ENCODE measurements around the gene TMEM89.

Gene TMEM89

GRCh38 chr3:48648188-48648850 lies 26.8 kb upstream of the TMEM89 start:
- Histone ChIP-seq H3K27ac (no peak overlapping the region), H3K4me3 (ENCODE audit: low read depth in 1 of 2, low read length in 1 of 2) (no peak overlapping the region), H3K9me3 (no peaks in the 10 kb centered on the region), H3K36me3 (no peaks in the 10 kb centered on the region), H3K4me1 (ENCODE audit: control insufficient read depth in 1 of 2, insufficient read depth in 1 of 2, low read depth in 1 of 2, low read length in 1 of 2) (no peaks in the 10 kb centered on the region), H3K27me3 (no peaks in the 10 kb centered on the region)
- no peak for TF ChIP-seq CTCF (IDR thresholded peaks at IDR 0.05)

GRCh38 chr3:48647714-48648113 lies 26.1 kb upstream of the TMEM89 start:
- no peaks in the 10 kb centered on the region for H3K27me3 ChIP-seq
- H3K9me3 ChIP-seq = no peaks in the 10 kb centered on the region
- no peaks in the 10 kb centered on the region for H3K4me1 ChIP-seq (ENCODE audit: control insufficient read depth in 1 of 2, insufficient read depth in 1 of 2, low read depth in 1 of 2, low read length in 1 of 2)
- H3K36me3 ChIP-seq = no peaks in the 10 kb centered on the region
- H3K4me3 ChIP-seq (ENCODE audit: low read depth in 1 of 2, low read length in 1 of 2) = no peak overlapping the region
- no peak for TF ChIP-seq CTCF (IDR thresholded peaks at IDR 0.05)
- no peak overlapping the region for H3K27ac ChIP-seq

- H3K4me3 ChIP-seq (ENCODE audit: low read depth in 1 of 2, low read length in 1 of 2) = no peak overlapping the region
- H3K4me1 ChIP-seq (ENCODE audit: control insufficient read depth in 1 of 2, insufficient read depth in 1 of 2, low read depth in 1 of 2, low read length in 1 of 2) = no peaks in the 10 kb centered on the region
- no peaks in the 10 kb centered on the region for H3K27me3 ChIP-seq
- H3K36me3 ChIP-seq = no peaks in the 10 kb centered on the region
- no peak for TF ChIP-seq CTCF (IDR thresholded peaks at IDR 0.05)
- no peaks in the 10 kb centered on the region for H3K9me3 ChIP-seq
- H3K27ac ChIP-seq = no peak overlapping the region
These were observed 23.6 kb upstream of the TMEM89 start for GRCh38 chr3:48644898-48645760.

GRCh38 chr3:48642605-48643004 lies 21.0 kb upstream of the TMEM89 start:
- TF ChIP-seq CTCF (IDR thresholded peaks at IDR 0.05) = no peak
- Histone ChIP-seq H3K4me3 (ENCODE audit: low read depth in 1 of 2, low read length in 1 of 2) (no peak overlapping the region), H3K27me3 (no peaks in the 10 kb centered on the region), H3K9me3 (no peaks in the 10 kb centered on the region), H3K4me1 (ENCODE audit: control insufficient read depth in 1 of 2, insufficient read depth in 1 of 2, low read depth in 1 of 2, low read length in 1 of 2) (no peaks in the 10 kb centered on the region), H3K36me3 (no peaks in the 10 kb centered on the region), H3K27ac (no peak overlapping the region)

GRCh38 chr3:48641396-48641795 lies 19.8 kb upstream of the TMEM89 start:
- TF ChIP-seq CTCF (IDR thresholded peaks at IDR 0.05) = no peak
- Histone ChIP-seq H3K27ac (no peak overlapping the region), H3K36me3 (no peaks in the 10 kb centered on the region), H3K9me3 (no peaks in the 10 kb centered on the region), H3K4me3 (ENCODE audit: low read depth in 1 of 2, low read length in 1 of 2) (no peak overlapping the region), H3K27me3 (no peaks in the 10 kb centered on the region), H3K4me1 (ENCODE audit: control insufficient read depth in 1 of 2, insufficient read depth in 1 of 2, low read depth in 1 of 2, low read length in 1 of 2) (peaks cover 2% of the 10 kb centered on the region in 2 experiments)

Data from neutrophil (primary cell).